Uterus (tissue), 2 donors: ENCODE data around the gene PRR23E.

ENCODE experiments used
- POLR2A ChIP-seq, 2 donors: fragments of 450-650 bp; IDR thresholded peaks; one replicate each; pipeline ENCODE4 v1.6.1; 2016; ENCODE audit warnings: antibody characterized with exemption in 2 of 2, mild to moderate bottlenecking in 1 of 2, moderate library complexity in 1 of 2
- TF ChIP-seq, protein P1 (sequence below), 4 experiments: fragments of 200-600 bp in 2 of 4; fragments of 450-650 bp in 2 of 4; sonication (generic) in 2 of 4; IDR thresholded peaks; one replicate each; pipeline ENCODE4 v1.5.1; 2016 to 2019; ENCODE audit warnings: antibody characterized with exemption in 4 of 4, mild to moderate bottlenecking in 2 of 4, moderate library complexity in 1 of 4

DNA sequence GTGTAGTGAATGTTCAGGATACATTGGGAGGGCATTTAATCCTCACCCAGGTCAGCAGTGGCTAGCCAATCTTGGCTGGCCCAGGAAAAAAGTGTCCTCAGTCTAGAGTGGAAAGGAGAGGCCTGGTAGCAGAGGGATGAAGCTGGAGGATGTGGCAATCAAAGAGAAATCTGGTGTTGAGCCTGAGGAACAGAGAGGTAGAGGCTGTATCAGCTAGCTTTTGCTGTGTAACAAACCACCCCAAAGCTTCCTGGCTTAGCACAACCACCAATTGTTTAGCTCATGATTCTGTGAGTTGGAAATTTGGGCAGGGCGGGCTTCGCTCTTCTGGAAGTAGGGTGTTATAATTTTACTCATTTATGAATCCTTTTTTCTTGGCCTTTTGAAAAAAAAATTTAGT lies 49.8 kb upstream of the PRR23E start:
- TF ChIP-seq, protein P1, sequence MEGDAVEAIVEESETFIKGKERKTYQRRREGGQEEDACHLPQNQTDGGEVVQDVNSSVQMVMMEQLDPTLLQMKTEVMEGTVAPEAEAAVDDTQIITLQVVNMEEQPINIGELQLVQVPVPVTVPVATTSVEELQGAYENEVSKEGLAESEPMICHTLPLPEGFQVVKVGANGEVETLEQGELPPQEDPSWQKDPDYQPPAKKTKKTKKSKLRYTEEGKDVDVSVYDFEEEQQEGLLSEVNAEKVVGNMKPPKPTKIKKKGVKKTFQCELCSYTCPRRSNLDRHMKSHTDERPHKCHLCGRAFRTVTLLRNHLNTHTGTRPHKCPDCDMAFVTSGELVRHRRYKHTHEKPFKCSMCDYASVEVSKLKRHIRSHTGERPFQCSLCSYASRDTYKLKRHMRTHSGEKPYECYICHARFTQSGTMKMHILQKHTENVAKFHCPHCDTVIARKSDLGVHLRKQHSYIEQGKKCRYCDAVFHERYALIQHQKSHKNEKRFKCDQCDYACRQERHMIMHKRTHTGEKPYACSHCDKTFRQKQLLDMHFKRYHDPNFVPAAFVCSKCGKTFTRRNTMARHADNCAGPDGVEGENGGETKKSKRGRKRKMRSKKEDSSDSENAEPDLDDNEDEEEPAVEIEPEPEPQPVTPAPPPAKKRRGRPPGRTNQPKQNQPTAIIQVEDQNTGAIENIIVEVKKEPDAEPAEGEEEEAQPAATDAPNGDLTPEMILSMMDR (IDR thresholded peaks at IDR 0.05): no peak
- TF ChIP-seq POLR2A (IDR thresholded peaks at IDR 0.05): no peak
